GM12878 (cell line): Measurements from ENCODE around the gene NPNT. TPM values are rescaled to one million over a fixed set of nuclear protein-coding genes. Genes with fewer than 3 reads are reported as not detected.

ENCODE experiments used
- ATAC-seq: fragments of 200-7000 bp; cut with Tn5 transposase; 3 replicates; pipeline ENCODE4 v1.9.1; 2020; ENCODE audit warnings: mild to moderate bottlenecking, moderate library complexity
- BruUV-seq: library from RNA; stranded (reverse); fragments of 400-500 nt; replicated peaks from 2 replicates; lab custom pipeline; 2021; lab: Mats Ljungman, UMichigan
- CTCF ChIA-PET: fragments of 300-600 bp; sonication (Branson Sonifier 250); formaldehyde crosslinking; extraction: SDS; loops from one replicate; lab custom pipeline; 2021; ENCODE audit warnings: inconsistent platforms; lab: Yijun Ruan, JAX
- POLR2A ChIA-PET: fragments of 350-600 bp; formaldehyde crosslinking; extraction: SDS; loops from one replicate; lab custom pipeline; 2021; ENCODE audit warnings: inconsistent platforms; lab: Charles Lee
- RAD21 ChIA-PET: fragments of 300-600 bp; sonication (Branson Sonifier 250); formaldehyde crosslinking; loops from one replicate; lab custom pipeline; 2023; ENCODE audit warnings: antibody characterized with exemption; ENCODE audit not compliant: unreplicated experiment; lab: Charles Lee
- SMC1A ChIA-PET: fragments of 300-600 bp; sonication (Branson Sonifier 250); formaldehyde crosslinking; loops from one replicate; lab custom pipeline; 2023; ENCODE audit not compliant: unreplicated experiment, uncharacterized antibody; lab: Charles Lee
- DNase-seq: peaks from one replicate; pipeline ENCODE4 v3.0.0-alpha.2; 2011; ENCODE audit warnings: low read depth, low spot score
- FAIRE-seq: peaks from 3 replicates; lab custom pipeline; 2011; peaks lifted over from hg19 to GRCh38; lab: Jason Lieb, UNC
- H2AFZ ChIP-seq: 2 replicates; pipeline ENCODE4 v1.6.0; 2011; ENCODE audit warnings: low read depth, low read length, control low read depth; ENCODE audit not compliant: control insufficient read depth
- H3K27ac ChIP-seq: 2 replicates; pipeline ENCODE4 v1.5.1; 2011; ENCODE audit warnings: control low read depth; ENCODE audit not compliant: control insufficient read depth, insufficient read depth
- H3K27me3 ChIP-seq, 2 experiments: replicated peaks in 1 of 2; 2 replicates each; pipeline versions ENCODE4 v1.6.0 to v1.6.1; 2011; ENCODE audit warnings: low read length in 1 of 2; ENCODE audit not compliant: control insufficient read depth in 2 of 2, insufficient read depth in 2 of 2
- H3K36me3 ChIP-seq, 2 experiments: 2 replicates each; pipeline ENCODE4 v1.5.1; 2011; ENCODE audit warnings: low read length in 1 of 2; ENCODE audit not compliant: control insufficient read depth in 2 of 2, insufficient read depth in 2 of 2
- H3K4me1 ChIP-seq: 2 replicates; pipeline ENCODE4 v1.6.1; 2011; ENCODE audit warnings: mild to moderate bottlenecking, low read length, moderate library complexity, mixed read lengths; ENCODE audit not compliant: control insufficient read depth, insufficient read depth
- H3K4me2 ChIP-seq: 2 replicates; pipeline ENCODE4 v1.6.0; 2011; ENCODE audit warnings: control low read depth; ENCODE audit not compliant: control insufficient read depth, insufficient read depth
- H3K4me3 ChIP-seq: fragments of 200-600 bp; sonication (generic); 2 replicates; pipeline ENCODE4 v1.5.1; 2016
- H3K79me2 ChIP-seq: 2 replicates; pipeline ENCODE4 v1.6.0; 2011; ENCODE audit warnings: low read length; ENCODE audit not compliant: control insufficient read depth, insufficient read depth
- H3K9ac ChIP-seq: 2 replicates; pipeline ENCODE4 v1.8.0; 2011; ENCODE audit warnings: low read length, control low read depth, mixed read lengths; ENCODE audit not compliant: control insufficient read depth, insufficient read depth
- H3K9me3 ChIP-seq: replicated peaks from 3 replicates; pipeline ENCODE4 v1.5.1; 2011; ENCODE audit warnings: mild to moderate bottlenecking, low read length; ENCODE audit not compliant: control insufficient read depth, insufficient read depth
- H4K20me1 ChIP-seq: 2 replicates; pipeline ENCODE4 v1.6.0; 2011; ENCODE audit not compliant: control insufficient read depth, insufficient read depth
- CTCF ChIP-seq, 3 experiments: IDR thresholded peaks in 2 of 3; conservative IDR thresholded peaks in 1 of 3; 2 replicates each; pipeline ENCODE4 v1.5.1; 2011; ENCODE audit warnings: low read depth in 3 of 3, low read length in 3 of 3, mild to moderate bottlenecking in 3 of 3, control low read depth in 2 of 3, moderate library complexity in 2 of 3, inconsistent platforms in 1 of 3, mixed read lengths in 1 of 3; ENCODE audit not compliant: control insufficient read depth in 2 of 3, insufficient read depth in 1 of 3; ENCODE audit errors: extremely low read depth in 1 of 3
- SPI1 ChIP-seq: IDR thresholded peaks from 2 replicates; pipeline ENCODE4 v1.6.1; 2011; ENCODE audit warnings: low read depth, mild to moderate bottlenecking, low read length, moderate library complexity, borderline replicate concordance; ENCODE audit not compliant: insufficient read depth
- SREBF2 ChIP-seq: IDR thresholded peaks from 2 replicates; pipeline ENCODE4 v1.6.1; 2012; ENCODE audit warnings: mild to moderate bottlenecking, low read length
- SUPT20H ChIP-seq: IDR thresholded peaks from 2 replicates; pipeline ENCODE4 v1.6.1; 2011; ENCODE audit warnings: low read depth, mild to moderate bottlenecking, low read length, moderate library complexity, borderline replicate concordance; ENCODE audit not compliant: control insufficient read depth
- WGBS: methylation state at CpG from one replicate; pipeline ENCODE4 v1.1.6; 2016; ENCODE audit warnings: low lambda C conversion rate; ENCODE audit not compliant: insufficient replicate concordance, insufficient coverage; ENCODE audit errors: missing lambda C conversion rate; 5-methylcytosine and 5-hydroxymethylcytosine counted together
- in situ Hi-C: fragments of 300-500 bp; cut with MboI; formaldehyde crosslinking; loops from 9 replicates; pipeline ENCODE4 v1.14.3; 2018; ENCODE audit warnings: mixed read lengths
- intact Hi-C: fragments of 100-400 bp; cut with micrococcal nuclease; formaldehyde crosslinking; loops from one replicate; pipeline ENCODE4 v1.14.2; 2022; ENCODE audit not compliant: unreplicated experiment
- polyA plus RNA-seq, 11 experiments: library from polyadenylated mRNA; depleted of rRNA in 4 of 11; unstranded in 6 of 11; stranded (reverse) in 5 of 11; fragments of >200 nt; fragmentation: Nextera tagmentation in 4 of 11; fragmentation: Illumina TruSeq in 1 of 11; extraction: Ambion mirVana in 4 of 11; extraction: Trizol in 1 of 11; gene quantifications; 1 replicate in 1 of 11; 2 replicates in 10 of 11; pipeline versions ENCODE4 v1.2.1 to v1.2.3, GENCODE V29; 2011 to 2016; ENCODE audit warnings: inconsistent platforms in 2 of 11, missing spikeins in 2 of 11, low read depth in 1 of 11
- total RNA-seq, 4 experiments: library from RNA; depleted of rRNA in 3 of 4; stranded (reverse); fragments of >200 nt in 3 of 4; fragmentation: Illumina TruSeq in 1 of 4; extraction: Trizol in 1 of 4; gene quantifications; 2 replicates each; pipeline versions ENCODE4 v1.2.1 to v1.2.3, GENCODE V29; 2013 to 2021
- TF ChIP-seq, protein P1 (sequence below): fragments of 450-650 bp; formaldehyde crosslinking; IDR thresholded peaks from 2 replicates; pipeline ENCODE4 v1.4.0; 2022; ENCODE audit warnings: mild to moderate bottlenecking, moderate library complexity

Gene NPNT
- total and polyA plus RNA-seq, 10 of the 15 experiments (the other 5 are each of a cell fraction or from before 2014, with no cell fraction given) = 0.18 to 70.5 (median 54.1) TPM

DNA sequence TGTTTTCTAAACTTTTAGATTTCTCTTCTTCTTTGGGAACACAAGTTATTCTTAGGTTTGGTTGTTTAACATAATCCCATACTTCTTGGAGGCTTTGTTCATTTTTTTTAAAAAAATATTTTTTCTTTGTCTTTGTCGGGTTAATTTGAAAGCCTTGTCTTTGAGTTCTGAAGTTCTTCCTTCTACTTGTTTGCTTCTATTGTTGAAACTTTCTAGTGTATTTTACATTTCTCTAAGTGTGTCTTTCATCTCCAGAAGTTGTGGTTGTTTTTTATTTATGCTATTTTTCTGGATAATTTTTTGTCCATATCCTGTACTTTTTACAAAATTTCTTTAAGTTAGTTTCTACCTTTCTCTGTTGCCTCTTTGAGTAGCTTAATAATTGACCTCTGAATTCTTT lies 116.1 kb downstream of the NPNT start:
- intact Hi-C loops (no loop called here), in situ Hi-C loops (no loop called here)
- ATAC-seq (no peak), DNase-seq (no peak), FAIRE-seq (no peak)
- RAD21 ChIA-PET = no interaction called here
- Histone ChIP-seq H3K27ac (no peak overlapping the region), H3K9me3 (peaks cover 4% of the 10 kb centered on the region; the same call in 2 of the 3 replicates), H3K9ac (no peak overlapping the region), H3K4me1 (no peaks in the 10 kb centered on the region), H3K4me3 (no peak overlapping the region), H3K4me2 (no peak overlapping the region), H3K79me2 (no peaks in the 10 kb centered on the region), H2AFZ (no peak overlapping the region), H3K36me3 (no peaks in the 10 kb centered on the region), H3K27me3 (no peaks in the 10 kb centered on the region), H4K20me1 (no peaks in the 10 kb centered on the region)
- TF ChIP-seq, protein P1, sequence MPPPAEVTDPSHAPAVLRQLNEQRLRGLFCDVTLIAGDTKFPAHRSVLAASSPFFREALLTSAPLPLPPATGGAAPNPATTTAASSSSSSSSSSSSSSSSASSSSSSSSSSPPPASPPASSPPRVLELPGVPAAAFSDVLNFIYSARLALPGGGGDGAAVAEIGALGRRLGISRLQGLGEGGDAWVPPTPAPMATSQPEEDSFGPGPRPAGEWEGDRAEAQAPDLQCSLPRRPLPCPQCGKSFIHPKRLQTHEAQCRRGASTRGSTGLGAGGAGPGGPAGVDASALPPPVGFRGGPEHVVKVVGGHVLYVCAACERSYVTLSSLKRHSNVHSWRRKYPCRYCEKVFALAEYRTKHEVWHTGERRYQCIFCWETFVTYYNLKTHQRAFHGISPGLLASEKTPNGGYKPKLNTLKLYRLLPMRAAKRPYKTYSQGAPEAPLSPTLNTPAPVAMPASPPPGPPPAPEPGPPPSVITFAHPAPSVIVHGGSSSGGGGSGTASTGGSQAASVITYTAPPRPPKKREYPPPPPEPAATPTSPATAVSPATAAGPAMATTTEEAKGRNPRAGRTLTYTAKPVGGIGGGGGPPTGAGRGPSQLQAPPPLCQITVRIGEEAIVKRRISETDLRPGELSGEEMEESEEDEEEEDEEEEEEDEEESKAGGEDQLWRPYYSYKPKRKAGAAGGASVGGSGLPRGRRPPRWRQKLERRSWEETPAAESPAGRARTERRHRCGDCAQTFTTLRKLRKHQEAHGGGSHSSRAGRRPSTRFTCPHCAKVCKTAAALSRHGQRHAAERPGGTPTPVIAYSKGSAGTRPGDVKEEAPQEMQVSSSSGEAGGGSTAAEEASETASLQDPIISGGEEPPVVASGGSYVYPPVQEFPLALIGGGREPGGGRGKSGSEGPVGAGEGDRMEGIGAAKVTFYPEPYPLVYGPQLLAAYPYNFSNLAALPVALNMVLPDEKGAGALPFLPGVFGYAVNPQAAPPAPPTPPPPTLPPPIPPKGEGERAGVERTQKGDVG (CRISPR knock-in tag) = no peak
- TF ChIP-seq SREBF2 = no peak
- TF ChIP-seq SPI1 = no peak
- no peak for TF ChIP-seq SUPT20H
- no peak for TF ChIP-seq CTCF (IDR thresholded peaks at IDR 0.05 in 2 of 3, conservative IDR thresholded peaks at IDR 0.05 in 1 of 3; ENCODE audit: control insufficient read depth in 2 of 3, extremely low read depth in 1 of 3, insufficient read depth in 1 of 3, low read depth in 3 of 3, low read length in 3 of 3)
- 90% methylated on average over 1 of the region's 1 CpG for WGBS
- CTCF ChIA-PET = no interaction called here
- POLR2A ChIA-PET = no interaction called here
- SMC1A ChIA-PET = interaction anchor here (0.9 kb wide), 1 partner anchor 11 kb away, joined by 3 read pairs; no protein-coding TSS in a partner anchor
- no TSS peak for BruUV-seq
